Left cardiac atrium (tissue), 4 donors: Measurements from ENCODE around the gene LMCD1. TPM values are rescaled to one million over a fixed set of nuclear protein-coding genes. Genes with fewer than 3 reads are reported as not detected.
A peak's percentile ranks its signal among the peaks of the same experiment; 100 is the strongest.

ENCODE experiments used
- ATAC-seq, 2 donors: fragments of 200-7000 bp; cut with Tn5 transposase; one replicate each; pipeline ENCODE4 v1.9.1; 2020; ENCODE audit warnings: mild to moderate bottlenecking in 2 of 2, moderate library complexity in 2 of 2
- DNase-seq: peaks from one replicate; pipeline ENCODE4 v3.0.0-alpha.2; 2020
- intact Hi-C, 2 donors: fragments of 100-400 bp; cut with DNase I; formaldehyde crosslinking; loops; one replicate each; pipeline versions ENCODE4 v1.14.1 to v1.15.1; 2022 to 2023
- total RNA-seq, 2 donors: library from RNA; stranded (reverse); fragmentation: NEBNext Ultra II Directional; extraction: Animal tissue kit (Norgen Biotek cat#: 25700); gene quantifications; one replicate each; pipeline ENCODE4 v1.2.1, GENCODE V29; 2021
- donor health status: DM: no; HTN: yes; CAD: no.
- donor health status: DM: no; HTN: yes; CAD: no; lungs with severe emphysema.
- donor health status: DM: yes; HTN: yes; CAD: no.
- donor health status: Dilated cardiomyopathy.

LMCD1 gene
- total RNA-seq, 2 donors from 2014 or later, result 52.9 to 63.7 TPM

- ATAC-seq (no peak), DNase-seq (no peak)
- intact Hi-C loops, result no loop called here
Measured at GRCh38 chr3:8553405-8553804, 51.8 kb downstream of the LMCD1 start.

GRCh38 chr3:8554696-8555095 is 53.1 kb downstream of the LMCD1 start:
- no peak for DNase-seq
- no peak for ATAC-seq
- intact Hi-C loops, result no loop called here

GRCh38 chr3:8555113-8555661 is 53.6 kb downstream of the LMCD1 start:
- DNase-seq, result peak; percentile 44
- peak; percentile 50 to 63 for ATAC-seq
- intact Hi-C loops, result no loop called here

DNA sequence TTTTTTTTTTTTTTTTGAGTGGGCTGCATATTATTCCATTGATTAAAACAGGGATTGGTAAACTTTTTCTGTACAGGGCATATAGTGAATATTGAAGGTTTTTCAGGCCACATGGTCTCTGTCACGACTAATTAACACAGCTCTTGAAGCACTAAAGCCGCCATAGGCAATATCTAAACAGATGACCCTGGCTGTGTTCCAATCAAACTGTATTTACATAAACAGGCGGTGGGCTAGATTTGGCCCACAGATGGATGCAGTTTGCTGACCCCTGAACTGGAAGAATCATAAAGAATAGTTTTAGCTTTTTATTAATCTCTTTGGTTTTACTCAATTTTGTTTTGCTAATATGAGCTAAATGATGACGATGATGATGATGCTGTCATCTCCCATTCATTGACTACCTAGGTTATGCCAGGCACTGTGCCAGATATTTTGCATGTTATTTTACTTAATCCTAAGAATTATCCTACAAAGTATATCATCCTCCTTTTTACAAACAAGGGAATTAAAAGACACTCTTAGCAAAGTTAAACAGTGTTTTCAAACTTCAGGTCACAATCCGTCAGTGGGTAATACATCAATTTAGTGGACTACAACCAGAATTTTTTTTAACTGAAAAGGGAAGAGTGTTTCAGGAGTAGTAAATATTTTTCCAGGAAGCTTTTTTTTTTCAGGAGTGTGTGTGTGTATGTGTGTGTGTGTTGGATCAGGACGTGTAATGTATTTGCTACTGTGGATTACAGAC is 54.3 kb downstream of the LMCD1 start:
- ATAC-seq (no peak), DNase-seq (no peak)
- intact Hi-C loops, result no loop called here

GRCh38 chr3:8556473-8556869 is 54.8 kb downstream of the LMCD1 start:
- ATAC-seq, result no peak
- intact Hi-C loops, result no loop called here
- no peak for DNase-seq

DNA sequence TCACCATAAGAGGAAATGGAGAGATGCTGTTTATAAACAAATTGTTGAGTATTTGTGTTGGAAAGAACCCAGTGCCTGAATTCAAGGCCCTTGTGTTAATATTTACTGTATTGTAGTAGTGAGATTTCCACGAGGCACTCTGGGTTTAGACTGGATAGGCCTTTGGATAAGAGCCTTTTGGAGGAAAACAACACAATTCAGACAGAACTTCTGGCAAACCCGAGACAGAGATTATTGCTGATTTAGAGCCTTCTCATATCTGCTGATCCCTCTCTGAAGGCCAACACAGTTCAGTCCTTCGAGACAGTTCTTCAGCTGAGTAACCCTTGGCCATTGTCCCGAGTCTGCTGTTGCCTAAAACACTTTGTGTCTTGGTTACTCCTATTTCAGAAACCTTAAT is 55.7 kb downstream of the LMCD1 start:
- DNase-seq (peak; percentile 48), ATAC-seq (peak; percentile 22 to 45)
- intact Hi-C loops, result no loop called here

DNA sequence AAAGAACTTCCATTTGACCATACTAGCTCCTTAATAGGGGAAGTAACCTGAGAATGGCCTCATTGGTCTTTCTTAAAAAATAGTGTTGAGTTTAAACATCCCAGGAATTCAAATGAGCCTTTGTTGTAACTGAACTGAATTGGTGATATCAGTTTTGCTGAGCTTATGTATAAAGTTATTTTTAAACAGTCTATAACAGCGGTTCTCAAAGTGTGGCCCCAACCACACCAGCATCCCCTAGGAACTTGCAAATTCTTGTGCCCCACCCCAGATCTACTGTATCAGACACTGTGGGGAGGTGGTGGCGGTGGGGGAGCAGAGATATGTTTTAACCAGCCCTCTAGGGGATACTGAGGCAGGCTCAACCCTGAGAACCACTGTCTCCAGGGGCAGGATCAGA is 57.0 kb downstream of the LMCD1 start:
- intact Hi-C loops, result no loop called here
- DNase-seq (no peak), ATAC-seq (no peak)

GRCh38 chr3:8559351-8559750 is 57.7 kb downstream of the LMCD1 start:
- intact Hi-C loops, result no loop called here
- ATAC-seq, result no peak
- DNase-seq, result no peak

GRCh38 chr3:8560366-8561007 is 58.9 kb downstream of the LMCD1 start:
- ATAC-seq, result peak; percentile 20 to 83
- DNase-seq, result peak; percentile 64
- intact Hi-C loops, result no loop called here

- ATAC-seq, result peak; percentile 43 to 73
- DNase-seq, result peak; percentile 62
- intact Hi-C loops, result no loop called here
Measured at GRCh38 chr3:8561370-8561769, 59.7 kb downstream of the LMCD1 start.

DNA sequence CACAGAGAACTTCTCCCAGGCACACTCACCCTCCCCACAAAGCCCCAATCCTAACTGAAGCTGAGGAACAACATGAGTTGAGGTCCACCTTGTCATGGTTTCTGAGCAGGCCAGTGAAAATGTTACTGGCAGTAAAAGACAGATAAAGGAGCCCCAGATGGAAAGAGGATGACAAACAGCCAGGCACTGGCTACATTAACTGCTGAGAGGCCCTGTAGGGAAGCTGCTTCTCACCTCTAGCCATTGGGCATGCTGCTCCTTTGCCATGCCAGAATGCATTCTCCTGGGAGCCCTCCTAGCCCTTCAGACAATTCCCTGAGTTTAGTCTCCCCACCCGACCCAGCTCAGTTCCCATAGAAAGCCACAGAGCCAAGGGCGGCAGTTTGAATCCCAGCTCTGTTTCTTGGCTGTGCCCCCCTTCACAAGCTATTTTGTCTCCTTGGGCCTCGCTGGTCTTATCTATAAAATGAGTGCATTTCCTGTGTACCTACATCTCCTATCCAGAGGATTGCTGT is 60.5 kb downstream of the LMCD1 start:
- intact Hi-C loops, result no loop called here
- ATAC-seq (no peak), DNase-seq (no peak)

GRCh38 chr3:8563146-8563545 is 61.5 kb downstream of the LMCD1 start:
- intact Hi-C loops, result no loop called here
- no peak for DNase-seq
- no peak for ATAC-seq

GRCh38 chr3:8563597-8563996 is 62.0 kb downstream of the LMCD1 start:
- intact Hi-C loops, result no loop called here
- ATAC-seq (no peak), DNase-seq (no peak)

- DNase-seq (no peak), ATAC-seq (no peak)
- intact Hi-C loops, result no loop called here
Measured at GRCh38 chr3:8565376-8565775, 63.8 kb downstream of the LMCD1 start.

GRCh38 chr3:8567784-8568575 is 66.4 kb downstream of the LMCD1 start:
- intact Hi-C loops, result no loop called here
- ATAC-seq (peak in 1 of 2 donors; percentile 48), DNase-seq (no peak)

DNA sequence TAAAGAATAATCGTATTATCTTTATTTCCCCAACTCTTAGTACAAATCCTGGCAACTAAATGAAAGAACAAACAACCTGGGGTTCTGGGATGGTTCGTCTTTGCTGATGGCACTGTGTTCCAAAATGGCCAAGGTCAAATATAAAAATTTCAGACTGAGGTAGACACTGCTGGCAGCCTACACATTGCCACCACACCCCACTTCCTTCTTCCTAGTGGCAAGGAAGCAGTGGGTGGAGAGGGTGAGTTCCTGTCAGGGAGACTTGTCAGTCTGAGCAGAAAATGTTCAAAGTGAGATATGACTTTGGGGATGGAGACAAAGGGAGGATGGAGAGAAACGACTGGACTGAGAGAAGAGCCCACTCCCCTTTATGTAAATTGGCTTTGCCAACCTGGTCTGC is 69.6 kb downstream of the LMCD1 start:
- DNase-seq (no peak), ATAC-seq (peak in 1 of 2 donors; percentile 14)
- intact Hi-C loops, result no loop called here

DNA sequence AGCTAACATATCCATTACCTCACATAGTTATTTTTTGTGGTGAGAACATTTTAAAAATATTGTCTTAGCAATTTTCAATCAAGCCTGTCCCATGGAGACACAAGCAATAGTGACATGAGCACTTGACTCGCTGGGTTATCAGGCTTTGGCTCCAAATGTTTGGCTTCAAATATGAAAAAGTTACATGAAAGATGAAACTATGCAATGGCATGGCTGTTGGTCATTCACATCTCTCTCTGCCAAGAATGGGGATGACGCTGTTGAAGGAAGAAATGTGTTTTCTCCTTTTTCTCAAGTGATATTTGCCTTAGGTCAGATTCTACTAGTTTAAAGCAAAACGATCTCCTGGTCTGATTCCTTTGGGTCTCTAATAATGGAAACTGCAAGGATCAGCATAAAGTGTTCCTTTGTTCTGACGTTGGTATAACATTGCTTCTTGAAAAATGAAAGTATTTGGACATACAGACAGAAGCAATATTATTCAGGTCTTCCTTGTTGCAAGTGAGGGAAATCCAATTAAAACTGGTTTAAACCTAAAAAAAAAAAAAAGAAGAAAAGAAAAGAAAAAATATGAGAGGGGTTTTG is 71.8 kb downstream of the LMCD1 start:
- ATAC-seq, result peak in 1 of 2 donors; percentile 45
- intact Hi-C loops, result no loop called here
- DNase-seq, result no peak

- no peak for DNase-seq
- intact Hi-C loops, result no loop called here
Measured at GRCh38 chr3:8574040-8574669, 72.5 kb downstream of the LMCD1 start.

More at GRCh38 chr3:8574040-8574669, 72.5 kb downstream of the LMCD1 start:
- ATAC-seq, result peak in 1 of 2 donors; percentile 50
